SK-N-SH (cell line): ENCODE data around the gene CLEC12A. TPM values are rescaled to one million over a fixed set of nuclear protein-coding genes. Genes with fewer than 3 reads are reported as not detected.

ENCODE experiments used
- CTCF ChIA-PET: fragments of 300-600, 350-600 bp; formaldehyde crosslinking; extraction: SDS; loops from one replicate; lab custom pipeline; 2021; lab: Yijun Ruan, JAX
- POLR2A ChIA-PET: fragments of 350-600 bp; sonication (Branson Sonifier 250); formaldehyde crosslinking; extraction: SDS; loops from one replicate; lab custom pipeline; 2020; ENCODE audit warnings: antibody characterized with exemption, inconsistent platforms; lab: Yijun Ruan, JAX
- DNase-seq: peaks from one replicate; pipeline ENCODE4 v3.0.0; 2012
- H2AFZ ChIP-seq: fragments of 200-600 bp; sonication (generic); 2 replicates; pipeline ENCODE4 v1.8.1; 2016; ENCODE audit warnings: antibody characterized with exemption, mild to moderate bottlenecking, low read depth
- H3F3A ChIP-seq: fragments of 200-600 bp; sonication (generic); replicated peaks from 2 replicates; pipeline ENCODE3; 2016; ENCODE audit warnings: antibody characterized with exemption, mild to moderate bottlenecking; ENCODE audit not compliant: insufficient read depth
- H3K27ac ChIP-seq, 2 experiments: fragments of 200-500 bp in 1 of 2; fragments of 200-600 bp in 1 of 2; sonication (Bioruptor generic) in 1 of 2; sonication (generic), shearing (Covaris generic) in 1 of 2; 2 replicates each; pipeline versions ENCODE4 v1.5.1 to v1.6.1; 2014 to 2016; ENCODE audit warnings: low read depth in 2 of 2, inconsistent platforms in 1 of 2, low read length in 1 of 2, mild to moderate bottlenecking in 1 of 2, mixed read lengths in 1 of 2
- H3K27me3 ChIP-seq: fragments of 200-600 bp; sonication (generic), shearing (Covaris generic); 2 replicates; pipeline ENCODE4 v1.6.1; 2016; ENCODE audit warnings: mixed run types; ENCODE audit not compliant: insufficient read depth
- H3K36me3 ChIP-seq, 2 experiments: fragments of 200-500 bp in 1 of 2; fragments of 200-600 bp in 1 of 2; sonication (Bioruptor generic) in 1 of 2; sonication (generic) in 1 of 2; replicated peaks in 1 of 2; 2 replicates each; pipeline versions ENCODE3 to v1.5.1; 2014 to 2016; ENCODE audit warnings: low read length in 1 of 2, mild to moderate bottlenecking in 1 of 2; ENCODE audit not compliant: insufficient read depth in 2 of 2, control insufficient read depth in 1 of 2
- H3K4me1 ChIP-seq, 2 experiments: fragments of 200-500 bp in 1 of 2; fragments of 200-600 bp in 1 of 2; sonication (Bioruptor generic) in 1 of 2; sonication (generic), shearing (Covaris generic) in 1 of 2; 2 replicates each; pipeline versions ENCODE4 v1.5.1 to v1.6.1; 2014 to 2016; ENCODE audit warnings: low read depth in 1 of 2, low read length in 1 of 2, mixed run types in 1 of 2; ENCODE audit not compliant: insufficient read depth in 2 of 2, control insufficient read depth in 1 of 2
- H3K4me2 ChIP-seq: fragments of 200-600 bp; sonication (generic), shearing (Covaris generic); 2 replicates; pipeline ENCODE4 v1.6.1; 2017; ENCODE audit warnings: mixed run types
- H3K4me3 ChIP-seq, 2 experiments: fragments of 200-500 bp in 1 of 2; fragments of 200-600 bp in 1 of 2; sonication (Bioruptor generic) in 1 of 2; sonication (generic), shearing (Covaris generic) in 1 of 2; 2 replicates each; pipeline versions ENCODE4 v1.5.1 to v1.8.1; 2014 to 2016; ENCODE audit warnings: low read depth in 2 of 2, inconsistent platforms in 1 of 2, low read length in 1 of 2, mild to moderate bottlenecking in 1 of 2, mixed read lengths in 1 of 2, moderate library complexity in 1 of 2
- H3K79me2 ChIP-seq: fragments of 200-600 bp; sonication (generic); 2 replicates; pipeline ENCODE4 v1.8.1; 2017; ENCODE audit warnings: mild to moderate bottlenecking; ENCODE audit not compliant: insufficient read depth
- H3K9ac ChIP-seq: fragments of 200-600 bp; sonication (generic); 2 replicates; pipeline ENCODE4 v1.6.1; 2017; ENCODE audit warnings: mixed run types
- H3K9me2 ChIP-seq: fragments of 200-600 bp; sonication (generic); 2 replicates; pipeline ENCODE4 v1.6.1; 2017; ENCODE audit warnings: mixed run types
- H3K9me3 ChIP-seq: fragments of 200-600 bp; sonication (generic); 2 replicates; pipeline ENCODE4 v1.6.1; 2017; ENCODE audit warnings: mixed run types, mild to moderate bottlenecking, moderate library complexity
- H4K20me1 ChIP-seq: fragments of 200-600 bp; sonication (generic); 2 replicates; pipeline ENCODE4 v1.6.1; 2017; ENCODE audit warnings: mild to moderate bottlenecking, mixed run types; ENCODE audit not compliant: insufficient read depth
- EP300 ChIP-seq, 2 experiments: IDR thresholded peaks; 2 replicates each; pipeline versions ENCODE4 v1.4.0 to v1.6.1; 2012; ENCODE audit warnings: borderline replicate concordance in 1 of 2, low read depth in 1 of 2, low read length in 1 of 2
- FOXJ3 ChIP-seq: sonication (generic); formaldehyde crosslinking; IDR thresholded peaks from 2 replicates; pipeline ENCODE4 v1.5.1; 2020; ENCODE audit warnings: mild to moderate bottlenecking, missing genetic modification reagents
- GABPA ChIP-seq: IDR thresholded peaks from 2 replicates; pipeline ENCODE4 v1.4.0; 2012; ENCODE audit warnings: low read depth, mild to moderate bottlenecking
- MEF2A ChIP-seq: IDR thresholded peaks from 2 replicates; pipeline ENCODE4 v1.4.0; 2012; ENCODE audit warnings: low read depth, borderline replicate concordance
- NFIC ChIP-seq: IDR thresholded peaks from 2 replicates; pipeline ENCODE4 v1.4.0; 2012; ENCODE audit warnings: borderline replicate concordance
- RCOR1 ChIP-seq: fragments of 150-350 bp; IDR thresholded peaks from 2 replicates; pipeline ENCODE4 v1.6.1; 2017; ENCODE audit warnings: antibody characterized with exemption, low read length
- RXRA ChIP-seq: IDR thresholded peaks from 2 replicates; pipeline ENCODE4 v1.4.0; 2012; ENCODE audit warnings: low read depth, mild to moderate bottlenecking, borderline replicate concordance
- TCF12 ChIP-seq: IDR thresholded peaks from 2 replicates; pipeline ENCODE4 v1.4.0; 2012
- TEAD4 ChIP-seq: IDR thresholded peaks from 2 replicates; pipeline ENCODE4 v1.4.0; 2012; ENCODE audit warnings: mild to moderate bottlenecking, borderline replicate concordance; ENCODE audit not compliant: insufficient read depth
- WGBS: methylation state at CpG from one replicate; pipeline ENCODE4 v1.1.6; 2017; ENCODE audit warnings: low lambda C conversion rate; 5-methylcytosine and 5-hydroxymethylcytosine counted together
- polyA plus RNA-seq, 3 experiments: library from polyadenylated mRNA; depleted of rRNA; stranded (reverse); fragments of >200 nt; gene quantifications; 2 replicates each; pipeline ENCODE4 v1.2.3, GENCODE V29; 2012
- TF ChIP-seq, protein P1 (sequence below): IDR thresholded peaks from 2 replicates; pipeline ENCODE4 v1.6.1; 2012; ENCODE audit warnings: mild to moderate bottlenecking, low read depth, low read length, moderate library complexity
- TF ChIP-seq, protein P2 (sequence below): fragments of 200-600 bp; sonication (generic); IDR thresholded peaks from 2 replicates; pipeline ENCODE4 v1.6.1; 2017; ENCODE audit warnings: antibody characterized with exemption, mild to moderate bottlenecking, moderate library complexity
- TF ChIP-seq, protein P3 (sequence below): IDR thresholded peaks from 2 replicates; pipeline ENCODE4 v1.4.0; 2012; ENCODE audit warnings: low read depth
- TF ChIP-seq, protein P4 (sequence below): fragments of 150-350 bp; IDR thresholded peaks from 2 replicates; pipeline ENCODE4 v1.6.1; 2016; ENCODE audit warnings: mild to moderate bottlenecking, low read depth, low read length
- TF ChIP-seq, protein P5 (sequence below): IDR thresholded peaks from 2 replicates; pipeline ENCODE4; 2012
- TF ChIP-seq, protein P6 (sequence below): IDR thresholded peaks from 2 replicates; pipeline ENCODE4 v1.4.0; 2012; ENCODE audit warnings: low read depth, borderline replicate concordance

The CLEC12A gene
- polyA plus RNA-seq (2012; rRNA removed), result not detected in 2 replicates
- not detected in 2 replicates for polyA plus RNA-seq (2012; cell fraction: cytosol; rRNA removed)
- polyA plus RNA-seq (2012; cell fraction: nucleus; rRNA removed), result not detected in 2 replicates

DNA sequence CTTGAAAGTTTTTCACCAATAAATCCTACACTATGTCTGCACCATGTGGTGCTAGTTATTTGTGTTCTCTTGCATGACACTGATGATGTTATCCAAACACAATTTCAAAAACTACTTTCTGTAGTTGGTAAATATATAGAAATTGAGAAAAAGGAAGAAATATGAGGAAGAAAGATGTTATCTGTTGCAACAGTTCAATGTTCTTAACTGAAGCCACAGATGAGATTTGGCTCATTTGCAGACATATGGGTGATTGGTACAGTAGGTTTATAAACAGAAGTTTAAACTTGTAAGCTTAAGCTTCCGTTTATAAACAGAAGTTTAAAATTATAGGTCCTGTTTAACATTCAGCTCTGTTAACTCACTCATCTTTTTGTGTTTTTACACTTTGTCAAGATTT lies at the start of gene CLEC12A:
CLEC12A (plus strand) TSS at position 229 of the 400 bp plus-strand sequence. CDS start 188 bp downstream, outside the sequence.
- Histone ChIP-seq H3K9me2 (no peaks in the 10 kb centered on the region), H3K79me2 (no peaks in the 10 kb centered on the region), H3K4me1 (no peaks in the 10 kb centered on the region), H3F3A (no peaks in the 10 kb centered on the region), H3K4me3 (no peak within 1 kb of the TSS), H3K36me3 (no peaks in the 10 kb centered on the region), H3K27me3 (no peaks in the 10 kb centered on the region), H3K4me2 (no peak within 1 kb of the TSS), H3K27ac (no peak within 1 kb of the TSS), H3K9ac (no peak within 1 kb of the TSS), H3K9me3 (no peaks in the 10 kb centered on the region), H4K20me1 (no peaks in the 10 kb centered on the region), H2AFZ (no peak within 1 kb of the TSS)
- TF ChIP-seq, protein P1, sequence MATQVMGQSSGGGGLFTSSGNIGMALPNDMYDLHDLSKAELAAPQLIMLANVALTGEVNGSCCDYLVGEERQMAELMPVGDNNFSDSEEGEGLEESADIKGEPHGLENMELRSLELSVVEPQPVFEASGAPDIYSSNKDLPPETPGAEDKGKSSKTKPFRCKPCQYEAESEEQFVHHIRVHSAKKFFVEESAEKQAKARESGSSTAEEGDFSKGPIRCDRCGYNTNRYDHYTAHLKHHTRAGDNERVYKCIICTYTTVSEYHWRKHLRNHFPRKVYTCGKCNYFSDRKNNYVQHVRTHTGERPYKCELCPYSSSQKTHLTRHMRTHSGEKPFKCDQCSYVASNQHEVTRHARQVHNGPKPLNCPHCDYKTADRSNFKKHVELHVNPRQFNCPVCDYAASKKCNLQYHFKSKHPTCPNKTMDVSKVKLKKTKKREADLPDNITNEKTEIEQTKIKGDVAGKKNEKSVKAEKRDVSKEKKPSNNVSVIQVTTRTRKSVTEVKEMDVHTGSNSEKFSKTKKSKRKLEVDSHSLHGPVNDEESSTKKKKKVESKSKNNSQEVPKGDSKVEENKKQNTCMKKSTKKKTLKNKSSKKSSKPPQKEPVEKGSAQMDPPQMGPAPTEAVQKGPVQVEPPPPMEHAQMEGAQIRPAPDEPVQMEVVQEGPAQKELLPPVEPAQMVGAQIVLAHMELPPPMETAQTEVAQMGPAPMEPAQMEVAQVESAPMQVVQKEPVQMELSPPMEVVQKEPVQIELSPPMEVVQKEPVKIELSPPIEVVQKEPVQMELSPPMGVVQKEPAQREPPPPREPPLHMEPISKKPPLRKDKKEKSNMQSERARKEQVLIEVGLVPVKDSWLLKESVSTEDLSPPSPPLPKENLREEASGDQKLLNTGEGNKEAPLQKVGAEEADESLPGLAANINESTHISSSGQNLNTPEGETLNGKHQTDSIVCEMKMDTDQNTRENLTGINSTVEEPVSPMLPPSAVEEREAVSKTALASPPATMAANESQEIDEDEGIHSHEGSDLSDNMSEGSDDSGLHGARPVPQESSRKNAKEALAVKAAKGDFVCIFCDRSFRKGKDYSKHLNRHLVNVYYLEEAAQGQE, result no peak
- TF ChIP-seq, protein P2, sequence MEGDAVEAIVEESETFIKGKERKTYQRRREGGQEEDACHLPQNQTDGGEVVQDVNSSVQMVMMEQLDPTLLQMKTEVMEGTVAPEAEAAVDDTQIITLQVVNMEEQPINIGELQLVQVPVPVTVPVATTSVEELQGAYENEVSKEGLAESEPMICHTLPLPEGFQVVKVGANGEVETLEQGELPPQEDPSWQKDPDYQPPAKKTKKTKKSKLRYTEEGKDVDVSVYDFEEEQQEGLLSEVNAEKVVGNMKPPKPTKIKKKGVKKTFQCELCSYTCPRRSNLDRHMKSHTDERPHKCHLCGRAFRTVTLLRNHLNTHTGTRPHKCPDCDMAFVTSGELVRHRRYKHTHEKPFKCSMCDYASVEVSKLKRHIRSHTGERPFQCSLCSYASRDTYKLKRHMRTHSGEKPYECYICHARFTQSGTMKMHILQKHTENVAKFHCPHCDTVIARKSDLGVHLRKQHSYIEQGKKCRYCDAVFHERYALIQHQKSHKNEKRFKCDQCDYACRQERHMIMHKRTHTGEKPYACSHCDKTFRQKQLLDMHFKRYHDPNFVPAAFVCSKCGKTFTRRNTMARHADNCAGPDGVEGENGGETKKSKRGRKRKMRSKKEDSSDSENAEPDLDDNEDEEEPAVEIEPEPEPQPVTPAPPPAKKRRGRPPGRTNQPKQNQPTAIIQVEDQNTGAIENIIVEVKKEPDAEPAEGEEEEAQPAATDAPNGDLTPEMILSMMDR, result no peak
- TF ChIP-seq, protein P3, sequence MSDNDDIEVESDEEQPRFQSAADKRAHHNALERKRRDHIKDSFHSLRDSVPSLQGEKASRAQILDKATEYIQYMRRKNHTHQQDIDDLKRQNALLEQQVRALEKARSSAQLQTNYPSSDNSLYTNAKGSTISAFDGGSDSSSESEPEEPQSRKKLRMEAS, result no peak
- TF ChIP-seq MEF2A (no peak), GABPA (no peak), FOXJ3 (CRISPR knock-in tag) (no peak), EP300 (IDR thresholded peaks at IDR 0.05; ENCODE audit: borderline replicate concordance in 1 of 2, low read depth in 1 of 2, low read length in 1 of 2) (no peak), RXRA (no peak), NFIC (no peak), RCOR1 (no peak), TCF12 (no peak), TEAD4 (no peak)
- TF ChIP-seq, protein P4, sequence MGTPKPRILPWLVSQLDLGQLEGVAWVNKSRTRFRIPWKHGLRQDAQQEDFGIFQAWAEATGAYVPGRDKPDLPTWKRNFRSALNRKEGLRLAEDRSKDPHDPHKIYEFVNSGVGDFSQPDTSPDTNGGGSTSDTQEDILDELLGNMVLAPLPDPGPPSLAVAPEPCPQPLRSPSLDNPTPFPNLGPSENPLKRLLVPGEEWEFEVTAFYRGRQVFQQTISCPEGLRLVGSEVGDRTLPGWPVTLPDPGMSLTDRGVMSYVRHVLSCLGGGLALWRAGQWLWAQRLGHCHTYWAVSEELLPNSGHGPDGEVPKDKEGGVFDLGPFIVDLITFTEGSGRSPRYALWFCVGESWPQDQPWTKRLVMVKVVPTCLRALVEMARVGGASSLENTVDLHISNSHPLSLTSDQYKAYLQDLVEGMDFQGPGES, result no peak
- TF ChIP-seq, protein P5, sequence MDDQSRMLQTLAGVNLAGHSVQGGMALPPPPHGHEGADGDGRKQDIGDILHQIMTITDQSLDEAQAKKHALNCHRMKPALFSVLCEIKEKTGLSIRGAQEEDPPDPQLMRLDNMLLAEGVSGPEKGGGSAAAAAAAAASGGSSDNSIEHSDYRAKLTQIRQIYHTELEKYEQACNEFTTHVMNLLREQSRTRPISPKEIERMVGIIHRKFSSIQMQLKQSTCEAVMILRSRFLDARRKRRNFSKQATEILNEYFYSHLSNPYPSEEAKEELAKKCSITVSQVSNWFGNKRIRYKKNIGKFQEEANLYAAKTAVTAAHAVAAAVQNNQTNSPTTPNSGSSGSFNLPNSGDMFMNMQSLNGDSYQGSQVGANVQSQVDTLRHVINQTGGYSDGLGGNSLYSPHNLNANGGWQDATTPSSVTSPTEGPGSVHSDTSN, result no peak
- TF ChIP-seq, protein P6, sequence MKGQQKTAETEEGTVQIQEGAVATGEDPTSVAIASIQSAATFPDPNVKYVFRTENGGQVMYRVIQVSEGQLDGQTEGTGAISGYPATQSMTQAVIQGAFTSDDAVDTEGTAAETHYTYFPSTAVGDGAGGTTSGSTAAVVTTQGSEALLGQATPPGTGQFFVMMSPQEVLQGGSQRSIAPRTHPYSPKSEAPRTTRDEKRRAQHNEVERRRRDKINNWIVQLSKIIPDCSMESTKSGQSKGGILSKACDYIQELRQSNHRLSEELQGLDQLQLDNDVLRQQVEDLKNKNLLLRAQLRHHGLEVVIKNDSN, result no peak
- no peak for DNase-seq
- WGBS, result 0% methylated on average over 1 of the region's 1 CpG
- CTCF ChIA-PET, result interaction anchor here (0.8 kb wide), 1 partner anchor 38 kb away, joined by 3 read pairs; no protein-coding TSS in a partner anchor
- POLR2A ChIA-PET, result no interaction called here
